Measurements from ENCODE around the gene KIR3DL2. TPM values are rescaled to one million over a fixed set of nuclear protein-coding genes. Genes with fewer than 3 reads are reported as not detected.

Gene KIR3DL2
- polyA plus RNA-seq, 1 of the 3 experiments (the other 2 are of a cell fraction), result not detected

GRCh38 chr19:54902061-54902460 lies 51.8 kb downstream of the KIR3DL2 start:
- H3K27ac ChIP-seq (ENCODE audit: low read depth in 2 of 2, low read length in 1 of 2), result no peak overlapping the region
- CTCF ChIA-PET, result no interaction called here
- H3K27me3 ChIP-seq (ENCODE audit: insufficient read depth), result peaks cover 40% of the 10 kb centered on the region; the same call in 1 of the 2 replicates

More at GRCh38 chr19:54902061-54902460, 51.8 kb downstream of the KIR3DL2 start:
- Histone ChIP-seq H3K4me1 (ENCODE audit: control insufficient read depth in 1 of 2, insufficient read depth in 2 of 2, low read depth in 1 of 2, low read length in 1 of 2) (no peaks in the 10 kb centered on the region), H3K4me3 (ENCODE audit: low read depth in 2 of 2, low read length in 1 of 2) (no peak overlapping the region), H2AFZ (ENCODE audit: low read depth) (no peak overlapping the region), H3K36me3 (replicated peaks in 1 of 2; ENCODE audit: control insufficient read depth in 1 of 2, insufficient read depth in 2 of 2, low read length in 1 of 2) (no peaks in the 10 kb centered on the region), H3K4me2 (no peak overlapping the region), H3F3A (replicated peaks; ENCODE audit: insufficient read depth) (no peaks in the 10 kb centered on the region), H3K9me2 (no peaks in the 10 kb centered on the region), H4K20me1 (ENCODE audit: insufficient read depth) (no peaks in the 10 kb centered on the region), H3K9me3 (no peaks in the 10 kb centered on the region), H3K9ac (no peak overlapping the region), H3K79me2 (ENCODE audit: insufficient read depth) (no peaks in the 10 kb centered on the region)
- TF ChIP-seq CTCF (IDR thresholded peaks at IDR 0.05) (no peak), SIN3A (IDR thresholded peaks at IDR 0.05; ENCODE audit: borderline replicate concordance, low read depth, low read length) (no peak), SMC3 (IDR thresholded peaks at IDR 0.05; ENCODE audit: low read depth, low read length) (no peak), NRF1 (IDR thresholded peaks at IDR 0.05; ENCODE audit: low read depth, low read length) (no peak), REST (IDR thresholded peaks at IDR 0.05; ENCODE audit: low read depth, low read length) (no peak)
- no peak for DNase-seq
- WGBS (ENCODE audit: low lambda C conversion rate), result 0% methylated on average over 3 of the region's 3 CpGs
- POLR2A ChIA-PET, result no interaction called here
